T-helper 1 cell (primary cell): ENCODE results near the gene LRIT2.

Experiments used
- DNase-seq, 5 donors: peaks; one replicate each; pipeline ENCODE4 v3.0.0-alpha.2; 2012 to 2020

Gene LRIT2

GRCh38 chr10:84205049-84205852 lies 20.1 kb downstream of the LRIT2 start:
- DNase-seq, result peak in 3 of 5 donors; percentile 27 to 48 (median 41)

- no peak for DNase-seq
Measured at GRCh38 chr10:84204610-84205009, 20.7 kb downstream of the LRIT2 start.

- no peak for DNase-seq
Measured at GRCh38 chr10:84204122-84204521, 21.2 kb downstream of the LRIT2 start.

GRCh38 chr10:84202349-84202748 lies 23.0 kb downstream of the LRIT2 start:
- no peak for DNase-seq

GRCh38 chr10:84201682-84202081 lies 23.7 kb downstream of the LRIT2 start:
- DNase-seq, result no peak

- no peak for DNase-seq
Measured at GRCh38 chr10:84201244-84201606, 24.1 kb downstream of the LRIT2 start.

GRCh38 chr10:84200537-84201243 lies 24.7 kb downstream of the LRIT2 start:
- DNase-seq, result no peak

GRCh38 chr10:84198206-84198915 lies 27.0 kb downstream of the LRIT2 start:
- DNase-seq, result no peak

- DNase-seq, result no peak
Measured at GRCh38 chr10:84197643-84198042, 27.7 kb downstream of the LRIT2 start.

GRCh38 chr10:84196941-84197340 lies 28.4 kb downstream of the LRIT2 start:
- DNase-seq, result no peak

GRCh38 chr10:84196083-84196482 lies 29.3 kb downstream of the LRIT2 start:
- DNase-seq, result no peak

GRCh38 chr10:84195044-84195830 lies 30.1 kb downstream of the LRIT2 start:
- DNase-seq, result no peak

- DNase-seq, result peak in 3 of 5 donors; percentile 15 to 22 (median 20)
Measured at GRCh38 chr10:84194424-84195043, 30.8 kb downstream of the LRIT2 start, which contains the start of gene CDHR1. Gene CDHR1, plus strand, starts transcription at chr10:84194537. Its CDS starts 224 bp downstream, at chr10:84194761.

- DNase-seq, result no peak
Measured at GRCh38 chr10:84193846-84194423, 31.4 kb downstream of the LRIT2 start.

GRCh38 chr10:84193327-84193726 lies 32.0 kb downstream of the LRIT2 start:
- no peak for DNase-seq

- DNase-seq, result no peak
Measured at GRCh38 chr10:84191106-84191505, 34.2 kb downstream of the LRIT2 start.

GRCh38 chr10:84190621-84191020 lies 34.7 kb downstream of the LRIT2 start:
- DNase-seq, result no peak

GRCh38 chr10:84188815-84189214 lies 36.5 kb downstream of the LRIT2 start:
- no peak for DNase-seq

- no peak for DNase-seq
Measured at GRCh38 chr10:84185526-84186175, 39.7 kb downstream of the LRIT2 start.

GRCh38 chr10:84184517-84184916 lies 40.8 kb downstream of the LRIT2 start:
- no peak for DNase-seq

GRCh38 chr10:84181631-84182030 lies 43.7 kb downstream of the LRIT2 start:
- DNase-seq, result no peak
